HFFc6 (cell line): Measurements from ENCODE around the gene LMAN2. TPM values are rescaled to one million over a fixed set of nuclear protein-coding genes. Genes with fewer than 3 reads are reported as not detected.

Experiments used
- DNase-seq: peaks from one replicate; pipeline ENCODE4 v3.0.0-alpha.2; 2018
- H3K27ac Mint-ChIP-seq: 2 replicates; pipeline ENCODE4 v1.8.0; 2020; ENCODE audit warnings: mild to moderate bottlenecking, mixed read lengths
- H3K27me3 Mint-ChIP-seq: 2 replicates; pipeline ENCODE4 v1.8.0; 2021; ENCODE audit warnings: mild to moderate bottlenecking, moderate library complexity, mixed read lengths; ENCODE audit not compliant: insufficient read depth
- H3K36me3 Mint-ChIP-seq: 2 replicates; pipeline ENCODE4 v1.8.0; 2021; ENCODE audit warnings: low read depth, mixed read lengths
- H3K4me1 Mint-ChIP-seq: 2 replicates; pipeline ENCODE4 v1.8.0; 2020; ENCODE audit warnings: low read depth, mixed read lengths
- H3K4me3 Mint-ChIP-seq: 2 replicates; pipeline ENCODE4 v1.8.0; 2020; ENCODE audit warnings: mild to moderate bottlenecking, moderate library complexity, mixed read lengths
- H3K9me3 Mint-ChIP-seq: 2 replicates; pipeline ENCODE4 v1.8.0; 2020; ENCODE audit warnings: mild to moderate bottlenecking, mixed read lengths
- total RNA-seq, 6 experiments: library from RNA; stranded (reverse); fragmentation: NEBNext Ultra II Directional; extraction: Animal tissue kit (Norgen Biotek cat#: 25700); gene quantifications; 2 replicates in 1 of 6; 3 replicates in 5 of 6; pipeline ENCODE4 v1.2.3, GENCODE V29; 2021
- TF ChIP-seq, protein P1 (sequence below): fragments of 200-600 bp; sonication (generic); IDR thresholded peaks from 2 replicates; pipeline ENCODE4 v1.5.0; 2021; ENCODE audit warnings: antibody characterized with exemption, mild to moderate bottlenecking

Gene LMAN2
- total RNA-seq, 6 experiments from 2014 or later = 153 to 169 (median 164) TPM

DNA sequence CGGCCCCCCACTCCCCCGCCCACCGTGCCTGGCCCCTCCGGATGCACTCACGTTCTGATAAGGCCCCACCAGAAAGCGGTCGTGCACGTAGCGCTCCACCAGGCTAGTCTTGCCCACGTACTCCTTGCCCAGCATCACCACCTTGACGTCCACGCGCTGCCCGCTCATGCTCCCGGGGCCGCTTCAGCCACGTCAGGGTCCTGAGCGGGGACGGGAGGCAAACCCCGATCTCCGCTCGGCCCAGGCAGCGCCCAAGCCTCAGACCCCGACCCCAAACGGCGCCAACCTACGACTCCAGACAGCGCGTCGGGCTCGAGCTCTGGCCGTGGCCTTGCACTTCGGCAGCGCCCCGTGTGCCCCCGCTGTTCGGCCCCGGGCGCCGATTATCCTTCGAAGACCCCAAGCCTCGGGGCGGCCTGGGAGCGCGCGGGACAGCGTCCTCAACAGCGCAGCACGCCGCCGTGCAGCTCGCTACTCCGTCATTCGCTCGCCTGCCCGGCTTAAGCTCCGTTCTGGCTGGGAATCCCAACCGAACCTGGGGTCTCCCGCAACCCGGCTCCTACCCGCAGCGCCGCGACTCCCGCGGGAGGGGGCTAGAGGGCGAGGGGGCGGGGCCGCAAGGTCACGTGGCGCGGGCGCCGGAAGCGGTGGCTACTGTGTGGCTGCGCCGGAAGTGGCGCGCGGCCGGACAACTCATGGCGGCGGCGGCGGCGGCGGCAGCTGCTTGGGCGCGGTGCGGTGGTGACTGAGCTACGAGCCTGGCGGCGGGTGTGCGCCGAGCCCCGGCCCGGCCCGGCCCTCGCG, 48.1 kb downstream of the LMAN2 start, which contains the start of the genes PRELID1 and RAB24:
TSS of gene PRELID1 (plus strand) at position 679 of the 804 bp plus-strand sequence. CDS start 187 bp downstream, outside the sequence.
TSS of gene RAB24 (minus strand) at position 599 of the 804 bp plus-strand sequence. CDS start at position 168, 431 bp downstream.
- peak within 1 kb of the TSS; percentile 84 for H3K27ac Mint-ChIP-seq
- H3K4me1 Mint-ChIP-seq = peaks cover 58% of the 10 kb centered on the region
- peak within 1 kb of the TSS; percentile 95 for H3K4me3 Mint-ChIP-seq
- peaks cover 35% of the 10 kb centered on the region for H3K36me3 Mint-ChIP-seq
- peaks cover 20% of the 10 kb centered on the region for H3K27me3 Mint-ChIP-seq
- H3K9me3 Mint-ChIP-seq = no peaks in the 10 kb centered on the region
- TF ChIP-seq, protein P1, sequence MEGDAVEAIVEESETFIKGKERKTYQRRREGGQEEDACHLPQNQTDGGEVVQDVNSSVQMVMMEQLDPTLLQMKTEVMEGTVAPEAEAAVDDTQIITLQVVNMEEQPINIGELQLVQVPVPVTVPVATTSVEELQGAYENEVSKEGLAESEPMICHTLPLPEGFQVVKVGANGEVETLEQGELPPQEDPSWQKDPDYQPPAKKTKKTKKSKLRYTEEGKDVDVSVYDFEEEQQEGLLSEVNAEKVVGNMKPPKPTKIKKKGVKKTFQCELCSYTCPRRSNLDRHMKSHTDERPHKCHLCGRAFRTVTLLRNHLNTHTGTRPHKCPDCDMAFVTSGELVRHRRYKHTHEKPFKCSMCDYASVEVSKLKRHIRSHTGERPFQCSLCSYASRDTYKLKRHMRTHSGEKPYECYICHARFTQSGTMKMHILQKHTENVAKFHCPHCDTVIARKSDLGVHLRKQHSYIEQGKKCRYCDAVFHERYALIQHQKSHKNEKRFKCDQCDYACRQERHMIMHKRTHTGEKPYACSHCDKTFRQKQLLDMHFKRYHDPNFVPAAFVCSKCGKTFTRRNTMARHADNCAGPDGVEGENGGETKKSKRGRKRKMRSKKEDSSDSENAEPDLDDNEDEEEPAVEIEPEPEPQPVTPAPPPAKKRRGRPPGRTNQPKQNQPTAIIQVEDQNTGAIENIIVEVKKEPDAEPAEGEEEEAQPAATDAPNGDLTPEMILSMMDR = peak; percentile 66
- peak; percentile 76 for DNase-seq

DNA sequence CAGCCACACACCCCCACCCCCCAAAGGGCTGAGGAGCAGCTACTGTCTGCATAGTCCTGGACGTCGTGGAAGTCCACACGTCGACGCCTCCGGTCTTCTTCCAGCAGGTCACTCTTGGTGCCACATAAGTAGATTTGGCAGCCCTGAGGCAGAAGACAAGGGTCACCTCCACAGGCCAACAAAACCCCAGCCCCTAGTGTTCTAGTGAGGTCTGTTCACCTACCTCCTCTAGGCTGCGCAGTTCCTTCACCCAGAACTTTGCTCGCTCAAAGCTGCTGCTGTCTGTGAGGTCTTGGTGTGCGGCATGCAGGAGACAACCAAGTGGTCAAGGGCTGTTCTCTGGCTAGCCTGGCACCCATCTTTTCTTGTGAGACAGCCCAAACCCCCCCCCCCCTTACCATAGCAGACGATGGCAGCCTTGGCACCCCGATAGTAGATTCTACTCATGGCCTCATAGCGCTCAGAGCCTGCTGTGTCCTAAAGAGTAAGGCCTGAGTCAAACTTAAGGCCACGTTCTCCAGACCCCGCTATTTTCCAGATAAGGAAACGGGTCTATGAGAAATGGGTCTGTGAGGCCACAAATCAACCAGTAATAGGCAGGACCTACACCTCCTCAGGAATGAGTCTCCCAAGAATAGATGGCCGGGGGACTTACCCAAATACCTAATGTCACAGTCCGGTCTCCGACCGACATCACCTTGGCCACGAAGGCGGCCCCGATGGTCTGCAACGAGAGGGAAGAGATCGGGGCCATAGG, 48.9 kb downstream of the LMAN2 start:
- H3K9me3 Mint-ChIP-seq = no peaks in the 10 kb centered on the region
- H3K27ac Mint-ChIP-seq = peak overlapping the region; percentile 82
- peaks cover 20% of the 10 kb centered on the region for H3K27me3 Mint-ChIP-seq
- peaks cover 58% of the 10 kb centered on the region for H3K4me1 Mint-ChIP-seq
- DNase-seq = no peak
- TF ChIP-seq, protein P1 = peak; percentile 42
- H3K36me3 Mint-ChIP-seq = peaks cover 35% of the 10 kb centered on the region
- H3K4me3 Mint-ChIP-seq = peak overlapping the region; percentile 95

DNA sequence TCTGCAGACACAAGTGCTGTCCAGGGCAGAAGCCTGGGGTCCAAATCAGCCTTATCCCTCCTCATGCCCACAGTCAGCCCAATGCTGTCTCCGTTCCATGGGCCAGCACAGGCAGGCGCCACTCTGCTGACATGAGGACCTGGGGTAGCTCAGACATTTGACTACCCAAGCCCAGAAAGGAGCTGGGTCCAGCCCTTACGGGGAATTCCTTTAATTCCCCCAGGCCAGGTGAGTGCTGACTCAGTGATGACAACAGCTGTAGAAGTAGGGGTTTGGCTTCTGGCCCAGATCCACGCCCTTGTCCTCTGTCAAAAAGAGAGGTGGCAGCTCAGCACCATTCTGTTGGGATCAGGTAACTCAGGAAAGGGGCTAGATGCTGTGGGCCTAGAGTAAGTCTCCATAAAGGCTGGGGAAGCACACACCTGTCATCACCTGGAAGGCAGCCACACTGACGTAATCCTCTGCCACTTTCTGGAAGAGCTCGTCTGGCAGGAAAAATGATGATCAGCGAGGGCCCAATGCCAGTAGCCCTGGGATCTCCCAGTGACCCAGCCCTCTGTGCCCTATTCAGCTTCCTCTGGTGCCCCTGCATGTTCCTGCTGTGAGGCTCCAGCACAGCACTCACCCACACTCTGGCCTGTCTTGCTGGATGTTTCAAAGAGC, 49.8 kb downstream of the LMAN2 start:
- peaks cover 30% of the 10 kb centered on the region for H3K36me3 Mint-ChIP-seq
- H3K9me3 Mint-ChIP-seq = no peaks in the 10 kb centered on the region
- peaks cover 20% of the 10 kb centered on the region for H3K27me3 Mint-ChIP-seq
- TF ChIP-seq, protein P1 = no peak
- H3K27ac Mint-ChIP-seq = peak overlapping the region; percentile 82; the same call in 1 of the 2 replicates
- no peak for DNase-seq
- H3K4me1 Mint-ChIP-seq = peaks cover 58% of the 10 kb centered on the region
- H3K4me3 Mint-ChIP-seq = peak overlapping the region; percentile 95

DNA sequence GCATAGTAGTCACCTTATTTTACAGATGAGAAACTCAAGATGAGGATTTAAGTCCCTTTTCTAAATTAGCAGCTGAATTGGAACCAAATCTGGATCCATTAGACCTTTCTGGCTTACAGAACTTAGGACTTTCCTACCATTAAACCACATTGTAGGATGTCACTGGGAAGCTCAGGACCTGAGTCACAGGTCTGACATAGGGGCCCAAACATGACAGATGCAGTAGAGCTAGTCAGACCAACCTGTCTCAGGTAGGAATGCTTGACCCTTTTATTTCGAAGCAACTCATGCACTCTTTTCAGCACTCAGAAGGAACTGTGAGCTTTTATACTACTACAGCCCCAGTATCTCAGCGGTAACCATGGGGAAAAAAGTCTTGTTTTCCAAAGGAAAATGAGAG, 50.5 kb downstream of the LMAN2 start:
- peaks cover 53% of the 10 kb centered on the region for H3K4me1 Mint-ChIP-seq
- peaks cover 17% of the 10 kb centered on the region for H3K27me3 Mint-ChIP-seq
- H3K4me3 Mint-ChIP-seq = no peak overlapping the region
- DNase-seq = no peak
- H3K27ac Mint-ChIP-seq = peak overlapping the region; percentile 87
- TF ChIP-seq, protein P1 = no peak
- peaks cover 25% of the 10 kb centered on the region for H3K36me3 Mint-ChIP-seq
- H3K9me3 Mint-ChIP-seq = no peaks in the 10 kb centered on the region

DNA sequence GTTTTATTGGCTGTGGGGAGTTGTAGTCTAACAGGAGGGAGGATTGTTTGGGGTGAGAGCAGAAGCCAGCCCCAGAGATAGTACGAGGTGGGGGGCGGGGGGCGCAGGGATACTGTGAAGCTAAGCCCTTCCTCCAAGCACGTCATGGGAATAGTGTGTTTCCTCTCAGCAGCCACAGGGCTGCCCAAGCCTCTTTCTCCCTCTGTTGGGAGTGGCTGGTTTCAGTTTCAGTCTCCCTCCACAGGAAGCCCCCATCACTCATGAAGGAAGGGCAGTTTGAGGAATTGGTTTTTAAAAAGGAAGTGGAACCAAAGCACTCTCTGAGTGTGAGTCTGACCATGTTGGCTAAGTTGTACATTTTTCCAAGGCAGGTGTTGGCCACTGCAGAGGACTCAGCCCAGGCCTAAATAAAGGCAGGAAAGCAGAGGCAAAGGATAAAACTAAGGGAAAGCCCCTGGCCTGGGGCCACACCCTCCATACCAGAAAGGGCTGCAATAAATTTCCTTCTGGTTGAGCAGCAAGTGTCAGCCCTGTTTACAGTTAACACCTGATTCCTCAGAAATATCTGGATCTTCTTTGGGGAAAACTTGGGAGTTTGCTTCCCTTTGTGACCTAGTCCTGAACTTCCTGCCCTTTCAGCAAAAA, 51.1 kb downstream of the LMAN2 start:
- peak overlapping the region; percentile 44; the same call in 1 of the 2 replicates for H3K4me3 Mint-ChIP-seq
- H3K9me3 Mint-ChIP-seq = no peaks in the 10 kb centered on the region
- peaks cover 22% of the 10 kb centered on the region for H3K36me3 Mint-ChIP-seq
- peak; percentile 43 for DNase-seq
- TF ChIP-seq, protein P1 = peak; percentile 19; the same call in 1 of the 2 replicates
- peaks cover 16% of the 10 kb centered on the region for H3K27me3 Mint-ChIP-seq
- peak overlapping the region; percentile 87 for H3K27ac Mint-ChIP-seq
- peaks cover 47% of the 10 kb centered on the region for H3K4me1 Mint-ChIP-seq
